Measurements from ENCODE around the gene USP44.
A peak's percentile ranks its signal among the peaks of the same experiment; 100 is the strongest.
"Not testable (repeated sequence)": the region's sequence is repeated elsewhere in the genome, so short reads cannot be mapped to it uniquely, and the experiment has no call there.

USP44 gene

DNA sequence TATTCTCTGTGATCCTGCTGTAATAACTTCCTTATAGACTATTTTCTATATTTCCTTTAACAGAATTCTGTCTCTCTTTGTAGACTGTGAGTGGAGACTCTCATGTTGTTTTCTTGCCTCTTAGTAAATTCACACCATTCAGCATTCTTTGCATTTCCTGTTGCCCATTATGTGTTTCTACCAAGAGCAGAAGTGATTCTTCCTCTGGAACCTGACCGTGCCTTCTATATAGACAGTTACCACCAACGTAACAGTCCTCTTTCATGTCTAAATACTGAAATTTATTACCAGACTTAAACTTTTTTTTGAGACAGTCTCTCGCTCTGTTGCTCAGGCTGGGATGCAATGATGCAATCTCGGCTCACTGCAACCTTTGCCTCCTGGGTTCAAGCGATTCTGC lies 46.2 kb downstream of the USP44 start:
- no peak for DNase-seq

DNA sequence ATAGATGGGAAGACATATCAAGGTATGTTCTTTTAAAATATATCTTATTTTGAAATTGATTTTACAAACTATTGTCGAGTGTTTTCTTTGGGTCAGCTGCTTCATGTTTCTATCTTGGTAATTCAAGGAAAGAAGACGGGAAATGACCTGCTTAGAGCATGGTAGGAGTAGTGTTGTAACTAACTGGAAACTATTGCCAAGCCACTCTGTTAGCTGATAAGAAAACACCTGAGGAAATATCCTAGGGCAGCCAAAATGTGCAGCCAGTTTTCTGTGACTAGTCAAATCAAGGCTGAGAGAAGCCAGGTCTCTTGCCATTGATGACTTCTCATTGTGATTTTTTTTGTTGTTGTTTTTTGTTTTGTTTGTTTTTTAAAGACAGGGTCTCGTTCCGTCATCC lies 47.1 kb downstream of the USP44 start:
- no peak for DNase-seq

DNA sequence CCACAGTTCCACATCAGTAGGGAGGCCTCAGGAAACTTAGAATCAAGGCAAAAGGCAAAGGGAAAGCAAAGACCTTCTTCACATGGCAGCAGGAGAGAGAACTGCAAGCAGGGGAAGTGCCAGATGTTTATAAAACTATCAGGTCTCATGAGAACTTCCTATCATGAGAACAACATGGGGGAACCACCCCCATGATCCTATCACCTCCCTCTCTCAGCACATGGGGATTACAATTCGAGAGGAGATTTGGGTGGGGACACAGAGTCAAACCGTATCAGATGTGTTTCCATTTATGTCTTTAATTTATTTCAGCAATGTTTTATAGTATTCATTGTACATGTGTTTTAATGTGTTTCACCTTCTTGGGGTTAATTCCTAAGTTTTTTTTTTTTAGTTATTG lies 51.5 kb downstream of the USP44 start:
- DNase-seq = no peak

DNA sequence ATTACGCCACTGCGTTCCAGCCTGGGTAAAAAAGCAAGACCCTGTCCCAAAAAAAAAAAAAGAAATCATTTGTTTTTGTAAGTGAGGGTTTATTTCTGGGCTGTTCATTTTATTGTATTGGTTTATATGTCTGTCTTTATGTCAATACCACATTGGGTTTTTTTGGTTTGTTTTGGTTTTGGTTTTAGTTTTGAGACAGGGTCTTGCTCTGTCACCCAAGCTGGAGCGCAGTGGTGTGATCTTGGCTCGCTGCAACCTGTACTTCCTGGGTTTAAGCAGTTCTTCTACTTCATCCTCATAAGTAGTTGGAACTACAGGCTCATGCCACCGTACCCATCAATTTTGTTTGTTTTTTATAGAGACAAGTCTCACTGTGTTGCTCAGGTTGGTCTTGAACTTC lies 52.3 kb downstream of the USP44 start:
- no peak for DNase-seq

DNA sequence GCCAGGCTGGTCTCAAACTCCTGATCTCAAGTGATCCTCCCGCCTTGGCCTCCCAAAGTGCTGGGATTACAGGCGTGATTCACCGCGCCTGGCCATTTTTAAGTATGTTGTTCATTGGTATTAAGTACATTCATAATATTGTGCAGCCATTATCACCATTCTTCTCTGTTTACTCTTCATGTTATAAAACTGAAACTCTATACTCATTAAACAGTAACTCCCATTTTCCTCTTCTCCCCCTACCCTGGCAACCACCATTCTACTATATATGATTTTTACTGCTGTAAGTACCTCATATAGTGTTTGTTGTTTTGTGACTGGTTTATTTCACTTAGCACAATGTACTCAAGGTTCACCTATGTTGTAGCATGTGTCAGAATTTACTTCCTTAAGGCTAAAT lies 54.2 kb downstream of the USP44 start:
- DNase-seq = no peak

DNA sequence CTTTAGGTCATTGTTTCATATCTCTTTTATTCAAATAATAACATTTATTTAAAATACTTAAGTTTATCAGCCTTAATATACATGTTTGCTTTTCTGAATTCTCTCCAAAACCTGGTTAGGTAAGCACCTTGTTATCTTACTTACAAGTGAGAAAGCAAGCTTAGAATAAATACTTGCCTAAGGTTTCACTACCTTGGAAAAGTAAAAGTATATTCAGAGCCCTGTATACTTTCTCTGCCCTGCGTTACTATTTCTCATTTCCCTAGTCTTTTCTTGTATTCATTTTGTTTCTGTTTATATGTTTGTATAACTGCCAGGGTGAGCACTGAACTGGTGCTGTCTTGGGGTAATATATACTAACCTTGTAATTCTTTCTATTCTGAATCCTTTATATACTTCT lies 55.8 kb downstream of the USP44 start:
- no peak for DNase-seq

DNA sequence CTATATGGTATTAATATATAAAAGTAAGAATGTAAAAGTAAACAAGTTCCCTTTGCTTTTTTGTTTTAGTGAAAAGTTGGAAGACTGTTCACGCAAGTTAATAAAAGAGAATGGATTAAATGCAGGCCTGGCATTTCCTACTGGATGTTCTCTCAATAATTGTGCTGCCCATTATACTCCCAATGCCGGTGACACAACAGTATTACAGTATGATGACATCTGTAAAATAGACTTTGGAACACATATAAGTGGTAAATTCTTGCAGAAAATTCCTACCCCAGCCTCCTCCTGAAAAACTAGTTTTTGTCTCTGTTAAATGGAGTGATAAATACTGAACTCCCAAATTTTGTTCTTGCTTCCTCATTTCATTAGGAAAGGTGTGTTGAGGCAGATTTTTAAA lies 56.4 kb downstream of the USP44 start:
- no peak for DNase-seq

DNA sequence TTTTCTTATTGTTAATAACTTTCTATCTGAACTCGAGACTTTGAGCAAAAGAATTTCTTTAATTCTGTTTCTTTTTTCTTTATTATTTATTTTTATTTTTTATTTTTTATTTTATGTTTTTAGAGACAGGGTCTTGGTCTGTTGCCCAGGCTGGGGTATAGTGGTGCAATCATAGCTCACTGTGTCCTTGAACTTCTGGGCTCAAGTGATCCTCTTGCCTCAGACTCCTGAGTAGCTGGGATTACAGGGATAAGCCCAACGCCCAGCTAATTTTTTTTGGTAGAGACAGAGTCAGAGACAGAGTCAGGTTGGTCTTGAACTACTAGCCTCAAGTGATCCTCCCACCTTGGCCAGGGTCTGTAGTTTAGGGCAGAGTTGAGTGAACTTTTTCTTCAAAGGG lies 58.8 kb downstream of the USP44 start:
- DNase-seq = no peak

DNA sequence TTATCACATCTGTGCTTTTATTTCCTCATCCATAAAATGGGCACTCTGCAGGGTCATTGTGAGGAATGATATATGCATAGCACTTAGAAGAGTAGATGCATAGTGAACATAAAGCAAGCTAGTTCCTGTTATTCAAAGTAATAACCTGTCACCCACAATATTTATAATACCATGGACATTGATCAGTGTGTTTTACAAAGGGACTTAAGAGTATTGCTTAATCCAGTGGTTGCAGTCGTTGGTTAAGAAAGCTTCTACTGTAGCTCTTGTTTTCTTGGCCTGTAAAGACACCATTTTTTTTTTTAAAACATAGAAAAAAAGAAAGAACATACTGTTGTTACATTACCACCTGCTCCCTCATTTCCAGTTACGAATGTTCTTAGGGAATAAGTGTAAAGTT lies 64.3 kb downstream of the USP44 start:
- DNase-seq = no peak

DNA sequence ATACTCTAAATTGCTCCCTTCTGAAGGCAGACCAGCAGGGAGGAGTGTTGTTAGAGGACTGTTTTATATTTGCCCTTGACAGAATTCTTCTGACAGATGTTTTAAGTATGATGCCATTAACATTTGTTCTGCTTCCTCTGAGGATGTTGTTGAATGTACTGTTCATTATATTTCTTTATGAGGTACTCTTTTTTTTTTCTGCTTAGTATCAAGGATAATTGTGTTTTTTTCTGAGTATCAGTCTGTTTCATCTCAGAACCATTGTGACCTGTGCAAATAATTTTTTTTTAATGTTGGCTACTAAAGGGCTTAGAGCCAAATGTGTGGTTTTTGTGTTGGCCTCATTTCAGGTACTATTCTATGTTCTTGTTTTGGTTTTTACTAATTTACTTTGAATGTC lies 66.8 kb downstream of the USP44 start:
- no peak for DNase-seq

DNA sequence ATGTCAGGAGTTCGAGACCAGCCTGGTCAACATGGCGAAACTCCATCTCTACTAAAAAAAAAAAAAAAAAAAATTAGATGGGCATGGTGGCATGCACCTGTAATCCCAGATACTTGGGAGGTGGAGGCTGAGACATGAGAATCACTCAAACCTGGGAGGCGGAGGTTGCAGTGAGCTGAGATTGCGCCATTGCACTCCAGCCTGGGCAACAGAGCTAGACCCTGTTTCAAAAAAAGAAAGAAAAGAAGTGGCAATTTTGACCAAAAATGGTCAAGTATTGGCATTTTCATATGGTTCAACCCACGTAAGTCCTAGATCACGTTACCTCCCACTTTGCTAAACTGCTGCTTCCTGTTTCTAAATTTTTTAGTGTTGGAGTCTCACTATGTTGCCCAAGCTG lies 68.7 kb downstream of the USP44 start:
- not testable (repeated sequence) for DNase-seq

DNA sequence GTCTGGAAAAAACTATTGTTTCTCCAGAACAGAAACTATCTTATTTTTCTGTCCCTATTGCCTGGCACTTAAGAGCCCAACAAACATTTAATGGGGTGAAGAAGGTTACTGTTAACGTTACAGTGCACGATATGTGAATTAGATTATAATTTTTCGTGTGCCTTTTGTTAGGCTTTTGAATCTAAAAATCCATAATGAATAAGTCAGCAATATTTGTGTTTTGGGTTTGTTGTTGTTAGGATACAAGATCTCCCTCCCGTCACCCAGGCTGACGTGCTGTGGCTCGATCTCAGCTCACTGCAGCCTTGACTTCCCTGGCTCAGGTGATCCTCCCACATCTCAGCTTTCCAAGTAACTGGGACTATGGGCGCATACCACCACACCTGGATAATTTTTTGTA lies 69.4 kb downstream of the USP44 start:
- no peak for DNase-seq

DNA sequence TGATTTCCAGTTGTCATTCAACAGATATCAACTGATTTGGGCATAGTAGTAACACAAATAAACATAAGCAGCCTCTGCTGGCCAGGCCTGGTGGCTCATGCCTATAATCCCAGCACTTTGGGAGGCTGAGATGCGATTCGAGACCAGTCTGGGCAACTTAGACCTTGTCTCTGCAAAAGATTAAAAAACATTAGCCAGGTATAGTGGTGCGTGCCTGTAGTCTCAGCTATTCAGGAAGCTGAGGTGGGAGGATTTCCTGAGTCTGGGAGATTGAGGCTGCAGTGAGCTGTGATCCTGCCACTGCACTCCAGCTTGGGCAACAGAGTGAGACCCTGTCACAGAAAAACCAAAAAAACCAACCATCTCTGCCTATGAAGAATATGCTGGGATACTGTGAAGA lies 70.2 kb downstream of the USP44 start:
- DNase-seq = no peak

DNA sequence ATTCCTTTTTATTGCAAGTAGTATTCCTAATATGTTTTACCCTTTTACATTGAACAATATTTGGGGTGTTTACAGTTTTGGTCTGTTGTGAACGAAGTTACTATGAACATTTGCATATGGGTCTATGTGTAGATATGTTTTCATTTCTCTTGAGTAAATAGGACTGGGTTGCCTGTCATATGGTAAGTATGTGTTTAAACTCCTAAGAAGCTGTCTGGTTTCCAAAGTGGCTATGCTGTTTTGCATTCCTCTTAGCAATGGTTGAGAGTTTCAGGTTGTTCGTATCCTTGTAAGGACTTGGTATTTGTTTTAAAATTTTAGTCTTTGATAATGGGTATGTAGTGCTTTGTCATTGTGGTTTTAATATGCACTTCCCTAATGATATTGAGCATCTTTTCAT lies 71.0 kb downstream of the USP44 start:
- DNase-seq = no peak

DNA sequence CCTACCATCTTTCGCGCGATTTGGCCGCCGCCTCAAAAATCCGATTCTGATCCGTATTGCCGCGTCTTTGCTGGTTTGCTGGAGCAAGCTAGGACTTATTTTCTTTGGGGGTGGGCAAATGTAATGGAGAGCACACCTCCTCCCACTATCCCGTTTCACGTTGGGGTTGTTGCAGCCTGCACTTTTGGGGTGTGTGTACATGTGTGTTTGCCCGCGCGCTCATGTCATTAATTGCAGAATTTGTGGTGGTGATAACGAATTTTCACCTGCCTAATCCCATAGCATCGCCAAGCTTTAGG lies 76.7 kb downstream of the USP44 start:
- peak in 1 of 2 donors; percentile 3 for DNase-seq

DNA sequence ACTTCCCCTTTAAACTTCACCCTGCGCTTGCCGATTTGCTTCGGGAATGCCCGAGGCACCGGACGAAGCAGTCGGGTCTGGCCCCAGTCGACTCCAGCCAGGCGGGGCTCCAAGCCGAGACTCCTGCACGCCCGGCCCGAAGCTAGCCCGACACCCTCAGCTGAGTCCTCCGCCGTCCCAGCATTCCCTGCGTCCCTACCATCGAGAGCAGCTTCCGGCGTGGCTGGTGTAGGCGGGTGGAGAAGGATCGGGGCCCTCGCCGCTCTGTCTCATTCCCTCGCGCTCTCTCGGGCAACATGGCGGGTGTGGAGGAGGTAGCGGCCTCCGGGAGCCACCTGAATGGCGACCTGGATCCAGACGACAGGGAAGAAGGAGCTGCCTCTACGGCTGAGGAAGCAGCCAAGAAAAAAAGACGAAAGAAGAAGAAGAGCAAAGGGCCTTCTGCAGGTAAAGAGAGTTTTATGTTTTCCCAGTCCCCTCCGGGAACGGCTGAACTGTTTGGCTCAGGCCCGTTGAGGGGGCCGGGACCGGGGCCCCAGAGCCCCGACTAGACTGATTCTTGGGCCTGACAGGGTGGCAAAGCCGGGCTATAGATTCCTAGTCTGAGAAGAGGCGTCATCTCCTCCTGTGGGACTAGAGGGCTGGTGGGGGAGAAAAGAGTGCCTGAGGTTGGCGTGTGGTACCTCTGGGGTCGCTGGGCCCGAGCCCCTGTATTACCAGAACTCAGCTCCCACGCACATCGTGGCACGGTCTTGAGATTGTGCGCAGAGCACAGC lies 77.2 kb downstream of the USP44 start, which contains the start of gene METAP2:
Gene METAP2 (plus strand): TSS at position 269 of the 776 bp plus-strand sequence. CDS start 28 bp downstream, at position 297.
- peak; percentile 90 to 91 for DNase-seq

DNA sequence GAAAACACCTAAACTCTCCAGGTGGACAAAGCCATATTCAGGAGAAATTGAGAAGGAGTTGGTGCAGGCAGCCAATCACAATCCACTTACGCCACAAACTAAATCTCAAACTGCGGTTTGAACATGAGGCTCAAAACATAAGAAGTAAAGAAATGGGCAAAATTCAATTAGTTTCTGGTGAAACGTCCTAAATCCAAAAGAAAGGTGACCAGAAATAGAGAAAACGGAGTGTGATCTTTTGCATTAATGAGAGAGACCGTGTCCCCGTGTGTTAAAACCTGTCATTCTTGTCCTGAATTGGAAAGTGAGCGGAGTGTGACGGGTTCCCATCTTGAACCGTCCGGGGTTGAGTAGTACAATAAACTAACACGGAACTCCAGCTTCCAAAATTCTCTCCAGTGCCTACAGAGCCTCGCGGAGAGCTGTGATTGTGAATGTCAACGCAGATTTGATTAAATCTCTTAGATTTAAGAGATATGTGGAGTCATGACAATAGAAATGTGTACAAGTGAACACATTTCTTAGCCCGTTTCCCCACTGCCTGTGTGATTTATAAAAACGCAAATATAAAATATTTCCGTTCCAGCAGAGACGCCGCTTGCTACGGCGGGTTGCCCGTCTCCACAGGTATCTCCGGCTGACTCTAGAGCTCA lies 77.9 kb downstream of the USP44 start:
- DNase-seq = peak; percentile 15 to 44

DNA sequence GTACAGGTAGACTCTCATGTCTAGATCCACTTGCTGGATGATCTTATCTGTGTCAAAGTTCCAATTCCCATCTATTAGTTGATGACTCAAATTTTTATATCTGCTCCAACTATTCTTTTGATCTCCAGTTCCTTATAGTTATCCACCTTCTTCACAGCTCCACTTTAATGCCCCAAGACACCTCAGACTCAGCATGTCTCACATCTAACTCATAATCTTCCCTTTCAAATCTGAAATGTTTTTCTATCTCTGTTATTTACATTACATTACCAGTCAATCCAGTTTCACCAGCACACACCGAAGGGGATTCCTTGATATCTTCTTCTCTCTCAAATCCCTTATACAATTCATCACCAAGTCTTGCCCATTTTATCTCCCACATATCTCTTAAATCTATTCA lies 81.0 kb downstream of the USP44 start:
- no peak for DNase-seq

All from CD4-positive, alpha-beta T cell treated with Interleukin-4 for 1 hour (primary cell).